BJ (cell line): Measurements from ENCODE around the gene OPRL1. TPM values are rescaled to one million over a fixed set of nuclear protein-coding genes. Genes with fewer than 3 reads are reported as not detected.

ENCODE experiments used
- CTCF ChIA-PET: fragments of 350-600 bp; formaldehyde crosslinking; extraction: SDS; loops from one replicate; lab custom pipeline; 2021; ENCODE audit warnings: antibody characterized with exemption, inconsistent platforms; lab: Yijun Ruan, JAX
- POLR2A ChIA-PET: fragments of 300-600 bp; sonication (Branson Sonifier 250); formaldehyde crosslinking; extraction: SDS; loops from one replicate; lab custom pipeline; 2021; ENCODE audit warnings: antibody characterized with exemption; lab: Charles Lee
- DNase-seq: peaks from one replicate; pipeline ENCODE4 v3.0.0-alpha.2; 2011; ENCODE audit warnings: low read depth
- H3K27me3 ChIP-seq: 2 replicates; pipeline ENCODE4 v1.6.0; 2011; ENCODE audit warnings: low read length; ENCODE audit not compliant: control insufficient read depth, insufficient read depth
- H3K36me3 ChIP-seq: 2 replicates; pipeline ENCODE4 v1.5.1; 2011; ENCODE audit warnings: low read length; ENCODE audit not compliant: control insufficient read depth, insufficient read depth
- H3K4me3 ChIP-seq: 2 replicates; pipeline ENCODE4 v1.5.1; 2011; ENCODE audit warnings: low read depth, mild to moderate bottlenecking, control low read depth, low read length
- CTCF ChIP-seq: IDR thresholded peaks from 2 replicates; pipeline ENCODE4 v1.5.1; 2011; ENCODE audit warnings: low read depth, mild to moderate bottlenecking, control low read depth, inconsistent platforms, low read length, moderate library complexity; ENCODE audit not compliant: insufficient read depth
- polyA plus RNA-seq: library from polyadenylated mRNA; depleted of rRNA; stranded (reverse); fragments of >200 nt; gene quantifications from 2 replicates; pipeline ENCODE4 v1.2.3, GENCODE V29; 2011

The OPRL1 gene
- polyA plus RNA-seq, 1 experiment, result 0.97 TPM

- Histone ChIP-seq H3K36me3 (peaks cover 11% of the 10 kb centered on the region), H3K27me3 (no peaks in the 10 kb centered on the region), H3K4me3 (no peak overlapping the region)
- no peak for DNase-seq
- TF ChIP-seq CTCF, result no peak
- CTCF ChIA-PET, result interaction anchor here (1.9 kb wide), 1 partner anchor 10 kb away, joined by 10 read pairs; the partner anchor contains the start of gene LKAAEAR1
- POLR2A ChIA-PET, result no interaction called here
Observed at GRCh38 chr20:64073476-64074183, 6.3 kb upstream of the OPRL1 start.

GRCh38 chr20:64074184-64074789 is 5.6 kb upstream of the OPRL1 start:
- CTCF ChIA-PET, result interaction anchor here (1.9 kb wide), 1 partner anchor 10 kb away, joined by 10 read pairs; the partner anchor contains the start of gene LKAAEAR1
- no peak for DNase-seq
- no peak overlapping the region for H3K4me3 ChIP-seq
- TF ChIP-seq CTCF, result no peak
- H3K27me3 ChIP-seq, result no peaks in the 10 kb centered on the region
- H3K36me3 ChIP-seq, result peaks cover 11% of the 10 kb centered on the region
- POLR2A ChIA-PET, result no interaction called here

GRCh38 chr20:64074963-64075362 is 4.9 kb upstream of the OPRL1 start:
- no peak for DNase-seq
- POLR2A ChIA-PET, result interaction anchor here (0.5 kb wide), 1 partner anchor 839 kb away, joined by 5 read pairs; the partner anchor contains the start of gene BIRC7
- H3K4me3 ChIP-seq, result no peak overlapping the region
- TF ChIP-seq CTCF, result no peak
- CTCF ChIA-PET, result interaction anchor here (1.5 kb wide), 1 partner anchor 8 kb away, joined by 5 read pairs; no protein-coding TSS in a partner anchor
- peaks cover 11% of the 10 kb centered on the region for H3K36me3 ChIP-seq
- no peaks in the 10 kb centered on the region for H3K27me3 ChIP-seq

GRCh38 chr20:64075556-64075955 is 4.3 kb upstream of the OPRL1 start:
- Histone ChIP-seq H3K36me3 (peaks cover 11% of the 10 kb centered on the region), H3K4me3 (no peak overlapping the region), H3K27me3 (no peaks in the 10 kb centered on the region)
- DNase-seq, result no peak
- CTCF ChIA-PET, result interaction anchor here (1.5 to 1.8 kb wide), 2 partner anchors 9 to 36 kb away, joined by 5 to 6 read pairs; no protein-coding TSS in a partner anchor
- TF ChIP-seq CTCF, result no peak
- POLR2A ChIA-PET, result interaction anchor here (0.5 kb wide), 1 partner anchor 840 kb away, joined by 5 read pairs; the partner anchor contains the start of gene BIRC7
